PFSK-1 (cell line): ENCODE results near the gene NDP.

Experiments
- FOXP2 ChIP-seq: optimal IDR thresholded peaks from 2 replicates; pipeline ENCODE3; 2011; ENCODE audit warnings: borderline replicate concordance, control low read depth, inconsistent platforms; ENCODE audit not compliant: insufficient read depth; ENCODE audit errors: extremely low read length, extremely low read depth
- POLR2AphosphoS5 ChIP-seq: IDR thresholded peaks from 2 replicates; pipeline ENCODE4 v1.6.1; 2012; ENCODE audit warnings: low read depth, mild to moderate bottlenecking, control low read depth, low read length, moderate library complexity
- SIN3A ChIP-seq: IDR thresholded peaks from 2 replicates; pipeline ENCODE4 v1.6.1; 2012; ENCODE audit warnings: mild to moderate bottlenecking, low read length, moderate library complexity, borderline replicate concordance; ENCODE audit not compliant: insufficient read depth
- TAF1 ChIP-seq: IDR thresholded peaks from 2 replicates; pipeline ENCODE4 v1.6.1; 2012; ENCODE audit warnings: low read length, control low read depth, borderline replicate concordance; ENCODE audit not compliant: insufficient read depth
- TF ChIP-seq, protein P1 (sequence below), 2 experiments: IDR thresholded peaks; 2 replicates each; pipeline versions ENCODE4 v1.6.1 to v1.8.0; 2011 to 2012; ENCODE audit warnings: low read depth in 2 of 2, low read length in 2 of 2, control low read depth in 1 of 2, inconsistent platforms in 1 of 2, mild to moderate bottlenecking in 1 of 2, moderate library complexity in 1 of 2; ENCODE audit not compliant: insufficient read depth in 1 of 2

Gene NDP

DNA sequence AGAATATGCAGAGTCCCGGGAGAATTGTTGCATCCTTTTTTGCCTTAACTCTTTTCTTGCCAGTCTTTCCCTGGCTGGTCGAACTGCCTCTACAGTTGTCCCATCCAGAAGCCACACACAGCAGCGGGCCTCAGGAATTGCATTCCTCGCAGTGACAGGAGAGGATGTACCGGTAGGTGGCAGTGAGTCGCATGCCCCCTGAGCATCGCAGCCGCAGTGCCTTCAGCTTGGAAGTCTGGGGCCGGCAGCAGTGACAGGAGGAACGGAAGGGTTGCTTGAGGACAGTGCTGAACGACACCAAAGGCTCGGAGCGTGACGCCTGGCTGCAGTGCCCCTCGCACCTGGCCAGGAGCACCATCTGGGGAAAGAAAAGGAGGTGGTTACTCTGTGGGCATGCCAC lies 23.5 kb downstream of the NDP start:
- TF ChIP-seq SIN3A: no peak
- peak; percentile 57 for TF ChIP-seq FOXP2

DNA sequence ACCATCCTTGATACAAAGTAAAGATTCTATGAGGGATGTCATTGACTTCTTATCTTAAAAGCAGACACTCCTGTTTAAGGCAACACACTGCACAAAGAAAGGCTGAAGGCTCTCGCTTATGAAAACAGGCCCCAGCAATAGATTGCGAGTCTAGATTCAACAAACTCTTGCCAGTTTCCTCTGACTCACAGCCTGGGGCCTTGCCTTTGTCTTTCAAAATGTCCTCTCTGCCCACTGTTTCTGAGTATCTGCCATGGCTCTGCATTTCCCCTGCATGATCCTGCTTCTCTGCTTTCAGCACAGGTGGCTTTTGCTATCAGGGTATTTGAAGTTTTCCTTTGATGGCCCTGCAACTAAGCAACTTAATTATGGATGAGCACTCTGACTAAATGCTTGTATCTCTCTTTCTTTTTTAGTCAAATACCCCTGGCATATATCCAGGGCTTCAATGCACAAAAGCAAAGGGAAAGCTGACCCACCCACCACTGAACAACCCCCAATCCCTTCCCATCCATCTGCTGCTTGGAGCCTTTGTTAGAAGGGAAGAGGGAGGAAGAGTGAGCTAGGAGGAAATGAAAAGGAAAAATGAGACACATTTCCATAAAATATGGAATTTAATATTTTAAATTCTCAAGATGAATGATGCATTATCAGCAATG lies 32.2 kb downstream of the NDP start:
- no peak for TF ChIP-seq FOXP2

DNA sequence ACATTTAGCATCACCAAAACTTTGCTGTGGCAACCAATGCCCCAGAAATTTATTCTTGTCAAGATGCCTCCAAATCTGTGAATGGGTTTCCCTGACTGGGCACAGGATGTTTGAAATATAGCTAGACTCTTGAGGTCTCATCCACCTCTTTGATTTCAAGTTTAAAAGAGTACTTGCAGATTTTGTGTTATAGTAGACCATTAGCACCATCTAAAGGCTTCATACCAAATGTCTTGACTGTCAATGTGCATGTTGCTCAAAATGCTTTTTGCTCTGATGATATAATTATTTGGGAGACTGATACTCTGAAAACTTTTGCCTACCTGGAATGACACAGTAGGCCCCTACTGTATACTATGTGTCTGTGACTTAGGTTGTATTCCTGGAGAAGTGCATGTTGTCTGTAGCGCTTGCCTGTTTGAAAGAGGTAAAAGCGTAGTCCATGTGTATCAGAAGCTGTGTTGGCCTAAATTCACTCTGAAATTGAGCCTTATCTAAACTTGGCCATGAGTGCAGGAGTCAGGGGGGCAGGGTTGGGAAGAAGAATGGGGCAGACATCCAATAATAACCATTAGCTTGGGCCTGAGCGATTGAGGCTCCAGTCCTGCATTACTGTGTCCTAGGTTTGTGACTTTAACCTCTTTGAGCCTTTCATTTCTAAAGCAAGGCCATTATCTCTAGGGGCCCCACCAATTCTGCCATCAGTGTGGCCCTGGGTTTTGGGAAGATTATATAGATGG lies 33.8 kb downstream of the NDP start:
- TF ChIP-seq FOXP2 (no peak), POLR2AphosphoS5 (no peak), TAF1 (no peak), SIN3A (no peak)
- TF ChIP-seq, protein P1, sequence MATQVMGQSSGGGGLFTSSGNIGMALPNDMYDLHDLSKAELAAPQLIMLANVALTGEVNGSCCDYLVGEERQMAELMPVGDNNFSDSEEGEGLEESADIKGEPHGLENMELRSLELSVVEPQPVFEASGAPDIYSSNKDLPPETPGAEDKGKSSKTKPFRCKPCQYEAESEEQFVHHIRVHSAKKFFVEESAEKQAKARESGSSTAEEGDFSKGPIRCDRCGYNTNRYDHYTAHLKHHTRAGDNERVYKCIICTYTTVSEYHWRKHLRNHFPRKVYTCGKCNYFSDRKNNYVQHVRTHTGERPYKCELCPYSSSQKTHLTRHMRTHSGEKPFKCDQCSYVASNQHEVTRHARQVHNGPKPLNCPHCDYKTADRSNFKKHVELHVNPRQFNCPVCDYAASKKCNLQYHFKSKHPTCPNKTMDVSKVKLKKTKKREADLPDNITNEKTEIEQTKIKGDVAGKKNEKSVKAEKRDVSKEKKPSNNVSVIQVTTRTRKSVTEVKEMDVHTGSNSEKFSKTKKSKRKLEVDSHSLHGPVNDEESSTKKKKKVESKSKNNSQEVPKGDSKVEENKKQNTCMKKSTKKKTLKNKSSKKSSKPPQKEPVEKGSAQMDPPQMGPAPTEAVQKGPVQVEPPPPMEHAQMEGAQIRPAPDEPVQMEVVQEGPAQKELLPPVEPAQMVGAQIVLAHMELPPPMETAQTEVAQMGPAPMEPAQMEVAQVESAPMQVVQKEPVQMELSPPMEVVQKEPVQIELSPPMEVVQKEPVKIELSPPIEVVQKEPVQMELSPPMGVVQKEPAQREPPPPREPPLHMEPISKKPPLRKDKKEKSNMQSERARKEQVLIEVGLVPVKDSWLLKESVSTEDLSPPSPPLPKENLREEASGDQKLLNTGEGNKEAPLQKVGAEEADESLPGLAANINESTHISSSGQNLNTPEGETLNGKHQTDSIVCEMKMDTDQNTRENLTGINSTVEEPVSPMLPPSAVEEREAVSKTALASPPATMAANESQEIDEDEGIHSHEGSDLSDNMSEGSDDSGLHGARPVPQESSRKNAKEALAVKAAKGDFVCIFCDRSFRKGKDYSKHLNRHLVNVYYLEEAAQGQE (IDR thresholded peaks at IDR 0.05; ENCODE audit: insufficient read depth in 1 of 2, low read depth in 2 of 2, low read length in 2 of 2): no peak

DNA sequence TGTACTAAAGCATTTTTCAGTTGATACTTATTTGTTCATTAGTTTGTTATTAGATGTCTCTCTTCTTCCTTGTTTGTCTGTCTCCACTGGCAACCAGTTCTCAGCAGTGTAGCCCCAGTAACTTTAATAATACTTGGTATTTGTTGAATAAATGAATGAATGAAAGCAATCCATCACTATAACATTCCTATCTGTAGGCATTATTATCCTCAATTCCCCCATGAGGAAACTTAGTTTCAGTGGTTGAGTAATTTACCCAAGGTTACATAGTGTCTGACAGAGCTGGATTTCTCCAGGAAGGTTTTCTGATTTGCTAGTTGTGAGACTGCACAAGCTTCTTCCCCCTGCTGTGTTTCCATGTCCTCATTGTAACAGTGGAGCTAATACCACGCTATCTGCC lies 63.2 kb downstream of the NDP start:
- TF ChIP-seq SIN3A: no peak
- TF ChIP-seq, protein P1 (IDR thresholded peaks at IDR 0.05; ENCODE audit: insufficient read depth in 1 of 2, low read depth in 2 of 2, low read length in 2 of 2): no peak
- TF ChIP-seq POLR2AphosphoS5: no peak
- TF ChIP-seq FOXP2: no peak
- TF ChIP-seq TAF1: no peak

DNA sequence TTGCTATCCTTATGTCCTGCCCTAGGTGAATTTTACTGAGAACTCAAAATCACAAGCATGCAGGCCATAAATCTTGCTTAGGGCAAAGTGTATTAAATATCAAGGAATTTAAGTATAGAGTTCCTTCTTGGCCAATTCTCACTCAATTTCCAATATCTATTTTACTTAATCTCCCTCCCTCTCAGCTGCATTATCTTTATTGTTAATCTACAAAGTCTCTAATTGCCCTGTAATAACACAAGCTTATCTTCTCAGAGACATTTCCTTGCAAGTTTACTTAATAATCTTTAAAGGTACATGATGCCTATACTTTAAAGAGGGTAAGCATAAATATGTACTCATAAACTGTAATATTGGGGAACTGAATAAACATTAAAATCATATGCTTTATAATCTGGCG lies 64.0 kb downstream of the NDP start:
- TF ChIP-seq FOXP2: no peak
- no peak for TF ChIP-seq SIN3A
- TF ChIP-seq, protein P1 (IDR thresholded peaks at IDR 0.05; ENCODE audit: insufficient read depth in 1 of 2, low read depth in 2 of 2, low read length in 2 of 2): no peak
- TF ChIP-seq TAF1: no peak
- no peak for TF ChIP-seq POLR2AphosphoS5

DNA sequence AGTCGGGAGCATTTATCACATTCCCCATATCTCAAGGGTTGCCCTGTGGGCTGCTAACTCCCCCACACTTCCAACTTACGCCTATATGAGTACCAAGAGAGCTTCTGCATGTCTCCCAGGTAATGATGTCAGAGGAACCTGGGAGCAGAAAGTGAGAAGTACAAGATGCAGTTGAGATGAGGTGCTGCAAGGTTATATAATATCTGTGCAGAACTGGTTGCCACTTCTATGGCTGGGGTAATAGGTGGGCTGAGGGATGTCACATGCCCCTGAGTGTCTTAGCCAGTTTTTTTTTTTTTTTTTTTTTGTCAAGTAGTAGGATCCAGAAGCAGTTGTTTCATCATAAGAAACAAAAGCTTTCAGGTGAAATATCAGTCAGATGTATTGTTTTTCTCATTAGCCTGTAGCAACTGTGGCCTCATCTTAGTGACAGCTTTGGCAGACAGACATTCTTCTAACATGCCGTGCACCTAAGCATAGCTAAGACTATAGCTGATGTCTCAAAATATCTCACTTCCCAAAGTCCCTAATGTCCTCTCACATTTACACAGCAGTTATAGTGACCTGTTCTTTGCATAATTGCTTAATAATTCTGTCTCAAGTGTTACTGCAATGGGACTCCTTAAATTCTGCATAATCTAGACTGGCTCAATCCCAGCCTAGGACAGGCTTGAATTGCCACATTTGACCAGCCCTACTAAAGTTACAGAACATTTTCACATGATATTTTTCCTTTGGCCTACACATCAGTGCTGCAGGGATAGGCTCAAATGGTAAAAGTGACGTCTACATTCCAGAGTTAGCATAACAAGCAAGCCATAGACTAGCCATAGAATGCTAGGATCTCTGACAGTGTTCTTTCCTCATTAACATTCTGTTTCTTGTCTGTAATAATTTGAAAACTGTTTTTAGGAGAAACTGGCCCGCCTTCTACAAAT lies 73.0 kb downstream of the NDP start:
- TF ChIP-seq FOXP2 (no peak), SIN3A (no peak), POLR2AphosphoS5 (no peak), TAF1 (no peak)
- TF ChIP-seq, protein P1 (IDR thresholded peaks at IDR 0.05; ENCODE audit: insufficient read depth in 1 of 2, low read depth in 2 of 2, low read length in 2 of 2): no peak
